GM12801 (cell line): ENCODE data around the gene DST.

Experiments
- CTCF ChIP-seq: IDR thresholded peaks from one replicate; pipeline ENCODE4 v1.5.1; 2011; ENCODE audit warnings: control low read depth; ENCODE audit not compliant: insufficient read length; ENCODE audit errors: extremely low read depth

Gene DST

GRCh38 chr6:56582236-56582635 is 60.5 kb downstream of the DST start:
- no peak for TF ChIP-seq CTCF

- TF ChIP-seq CTCF: no peak
Measured at GRCh38 chr6:56581296-56581925, 61.3 kb downstream of the DST start.

GRCh38 chr6:56580271-56580670 is 62.4 kb downstream of the DST start:
- no peak for TF ChIP-seq CTCF

- no peak for TF ChIP-seq CTCF
Measured at GRCh38 chr6:56579155-56579851, 63.4 kb downstream of the DST start.

- no peak for TF ChIP-seq CTCF
Measured at GRCh38 chr6:56575736-56576135, 67.0 kb downstream of the DST start.

- no peak for TF ChIP-seq CTCF
Measured at GRCh38 chr6:56574292-56574691, 68.4 kb downstream of the DST start.

GRCh38 chr6:56573624-56574023 is 69.1 kb downstream of the DST start:
- TF ChIP-seq CTCF: no peak
